Retinal pigment epithelial cell (primary cell): ENCODE results near the gene PARM1.

Experiments used
- DNase-seq: peaks from one replicate; pipeline ENCODE4 v3.0.0-alpha.2; 2010; ENCODE audit warnings: low read depth
- H3K4me3 ChIP-seq: 2 replicates; pipeline ENCODE4 v1.5.1; 2011; ENCODE audit warnings: mild to moderate bottlenecking, low read length, control low read depth, moderate library complexity
- TF ChIP-seq, protein P1 (sequence below): conservative IDR thresholded peaks from 2 replicates; pipeline ENCODE4 v1.5.1; 2011; ENCODE audit warnings: low read depth, low read length, control low read depth, inconsistent platforms

Gene PARM1

DNA sequence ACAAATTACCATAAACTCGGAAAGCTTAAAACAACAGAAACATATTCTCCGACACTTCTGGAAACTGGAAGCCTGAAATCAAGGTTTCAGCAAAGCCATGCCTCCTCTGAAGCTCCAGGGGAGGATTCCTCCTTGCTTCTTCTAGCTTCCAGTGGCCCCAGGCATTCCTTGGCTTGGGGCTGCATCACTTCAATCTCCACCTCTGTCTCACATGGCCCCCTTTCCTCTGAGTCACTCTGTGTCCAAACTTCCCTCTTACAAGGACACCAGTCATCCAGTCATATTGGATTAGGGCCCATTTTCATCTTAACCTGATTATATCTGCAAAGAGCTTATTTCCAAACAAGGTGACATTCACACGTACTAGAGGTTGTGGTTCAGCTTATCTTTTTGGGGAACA is 17.3 kb downstream of the PARM1 start:
- TF ChIP-seq, protein P1, sequence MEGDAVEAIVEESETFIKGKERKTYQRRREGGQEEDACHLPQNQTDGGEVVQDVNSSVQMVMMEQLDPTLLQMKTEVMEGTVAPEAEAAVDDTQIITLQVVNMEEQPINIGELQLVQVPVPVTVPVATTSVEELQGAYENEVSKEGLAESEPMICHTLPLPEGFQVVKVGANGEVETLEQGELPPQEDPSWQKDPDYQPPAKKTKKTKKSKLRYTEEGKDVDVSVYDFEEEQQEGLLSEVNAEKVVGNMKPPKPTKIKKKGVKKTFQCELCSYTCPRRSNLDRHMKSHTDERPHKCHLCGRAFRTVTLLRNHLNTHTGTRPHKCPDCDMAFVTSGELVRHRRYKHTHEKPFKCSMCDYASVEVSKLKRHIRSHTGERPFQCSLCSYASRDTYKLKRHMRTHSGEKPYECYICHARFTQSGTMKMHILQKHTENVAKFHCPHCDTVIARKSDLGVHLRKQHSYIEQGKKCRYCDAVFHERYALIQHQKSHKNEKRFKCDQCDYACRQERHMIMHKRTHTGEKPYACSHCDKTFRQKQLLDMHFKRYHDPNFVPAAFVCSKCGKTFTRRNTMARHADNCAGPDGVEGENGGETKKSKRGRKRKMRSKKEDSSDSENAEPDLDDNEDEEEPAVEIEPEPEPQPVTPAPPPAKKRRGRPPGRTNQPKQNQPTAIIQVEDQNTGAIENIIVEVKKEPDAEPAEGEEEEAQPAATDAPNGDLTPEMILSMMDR: no peak
- DNase-seq: no peak
- no peak overlapping the region for H3K4me3 ChIP-seq

DNA sequence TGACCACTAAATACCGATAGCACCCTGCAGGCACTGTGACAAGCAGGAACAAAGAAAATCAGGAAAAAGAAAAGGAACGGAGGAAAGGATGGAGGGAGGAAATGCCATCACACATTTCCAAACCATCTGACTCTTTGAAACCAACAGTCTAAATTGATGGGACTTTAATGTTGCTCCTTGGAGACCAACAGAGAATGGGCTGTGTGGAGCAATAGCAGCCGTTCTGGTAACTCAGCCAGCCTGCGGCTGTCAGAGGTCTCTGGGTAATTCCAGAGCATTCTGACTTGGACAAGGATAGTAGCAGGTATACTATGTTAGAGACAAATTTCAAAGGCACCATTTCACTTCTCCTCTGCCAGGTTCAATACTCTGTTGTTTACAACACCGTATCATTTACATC is 18.0 kb downstream of the PARM1 start:
- TF ChIP-seq, protein P1: no peak
- DNase-seq: no peak
- no peak overlapping the region for H3K4me3 ChIP-seq

DNA sequence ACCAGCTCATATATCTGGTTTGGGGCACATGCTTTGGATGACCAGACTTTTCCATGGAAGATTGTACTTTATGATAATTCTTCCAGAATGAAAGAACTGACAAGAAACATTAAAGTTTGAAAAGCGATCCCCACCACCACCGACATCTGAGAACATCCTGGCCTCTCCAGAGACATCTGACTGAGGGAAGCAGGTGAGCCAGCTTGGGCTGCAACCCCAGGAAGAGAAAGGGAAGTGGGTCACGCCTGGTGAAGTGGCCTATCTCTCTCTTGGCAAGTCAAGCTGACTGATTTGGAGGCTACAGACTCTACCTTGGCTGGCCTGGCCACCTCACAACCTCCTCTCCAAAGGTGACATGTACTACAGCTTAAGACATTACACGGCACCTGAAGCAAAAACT is 20.7 kb downstream of the PARM1 start:
- DNase-seq: no peak
- no peak overlapping the region for H3K4me3 ChIP-seq
- TF ChIP-seq, protein P1: no peak

DNA sequence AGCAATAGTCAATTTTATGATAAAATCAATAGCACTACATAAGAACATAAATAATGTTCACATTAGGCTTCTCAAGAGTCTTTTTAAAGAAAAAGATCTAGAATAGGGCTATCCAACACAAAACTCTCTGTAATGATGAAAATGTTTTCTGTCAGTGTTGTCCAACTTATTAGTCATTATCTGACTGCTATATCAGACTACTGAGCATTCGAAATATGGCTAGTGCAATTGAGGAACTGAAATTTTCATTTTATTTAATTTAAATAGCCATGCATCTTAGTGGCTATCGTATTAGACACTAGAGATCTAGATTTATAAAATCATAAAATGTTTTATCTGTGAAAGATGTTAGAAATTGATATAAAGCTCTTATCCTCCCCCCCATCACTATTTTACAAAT is 26.0 kb downstream of the PARM1 start:
- TF ChIP-seq, protein P1: no peak
- no peak overlapping the region for H3K4me3 ChIP-seq
- no peak for DNase-seq

DNA sequence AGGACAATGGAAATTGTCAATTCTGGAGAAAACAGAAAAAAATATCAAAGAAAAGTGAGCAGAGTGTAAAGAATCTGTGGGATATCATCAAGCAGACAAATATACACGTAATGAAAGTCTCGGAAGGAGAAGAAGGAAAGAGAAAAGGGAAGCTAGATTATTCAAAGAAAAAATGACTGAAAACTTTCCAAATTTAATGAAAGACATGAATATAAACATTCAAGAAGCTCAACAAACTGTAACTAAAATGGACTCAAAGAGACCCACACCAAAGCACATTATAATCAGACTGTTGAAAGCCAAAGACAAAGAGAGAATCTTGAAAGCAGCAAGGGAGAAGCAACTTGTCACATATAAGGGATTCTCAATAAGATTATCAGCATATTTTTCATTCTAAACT is 28.3 kb downstream of the PARM1 start:
- DNase-seq: no peak
- TF ChIP-seq, protein P1: no peak
- no peak overlapping the region for H3K4me3 ChIP-seq

DNA sequence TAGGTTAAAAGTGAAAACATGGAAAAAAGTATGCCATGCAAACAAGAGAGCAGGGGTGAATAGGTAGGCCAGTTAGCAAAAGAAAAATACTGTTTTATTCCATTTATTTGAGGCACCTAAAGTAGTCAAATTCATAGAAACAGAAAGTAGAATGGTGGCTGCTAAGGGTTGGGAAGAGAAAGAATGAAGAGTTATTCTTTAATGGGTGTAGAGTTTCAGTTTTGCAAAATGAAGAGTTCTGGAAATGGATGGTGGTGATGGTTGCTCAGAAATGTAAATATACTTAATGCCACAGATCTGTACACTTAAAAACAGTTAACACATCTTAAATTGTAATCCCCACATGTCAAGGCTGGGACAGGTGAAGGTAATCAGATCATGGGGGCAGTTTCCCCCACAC is 29.7 kb downstream of the PARM1 start:
- H3K4me3 ChIP-seq: no peak overlapping the region
- TF ChIP-seq, protein P1: no peak
- DNase-seq: no peak

DNA sequence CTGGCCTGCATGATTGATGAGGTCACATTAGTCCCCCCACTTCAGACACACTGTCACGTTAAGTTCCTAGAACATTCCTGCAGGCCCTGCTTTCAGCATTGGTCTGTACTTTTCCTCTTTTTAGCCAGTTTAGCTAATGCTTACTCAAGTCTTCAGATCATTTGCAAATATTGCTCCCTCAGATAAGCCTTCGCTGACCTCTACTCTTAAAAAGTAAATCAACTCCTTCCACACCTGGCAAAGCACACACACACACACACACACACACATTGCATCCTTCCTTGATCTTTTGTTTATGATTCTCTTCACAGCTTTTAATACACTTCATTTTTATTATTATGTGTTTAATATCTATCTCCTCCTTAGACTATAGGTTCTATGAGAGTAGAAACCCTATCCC is 31.4 kb downstream of the PARM1 start:
- TF ChIP-seq, protein P1: no peak
- no peak overlapping the region for H3K4me3 ChIP-seq
- DNase-seq: no peak
